IPS-18c (cell line): ENCODE measurements around the gene WDR82.

Experiments used
- H3K4me3 ChIP-seq: 2 replicates; pipeline ENCODE4 v1.7.0; 2013; ENCODE audit warnings: low read depth, mild to moderate bottlenecking, low read length, moderate library complexity; ENCODE audit not compliant: insufficient read depth
- H3K9me3 ChIP-seq: one replicate; pipeline ENCODE4 v1.6.1; 2013; ENCODE audit warnings: mild to moderate bottlenecking, low read length, moderate library complexity; ENCODE audit not compliant: control insufficient read depth, insufficient read depth

Gene WDR82

GRCh38 chr3:52237006-52237656 is 41.3 kb downstream of the WDR82 start:
- H3K9me3 ChIP-seq = no peaks in the 10 kb centered on the region
- peak overlapping the region; percentile 99; the same call in 1 of the 2 replicates for H3K4me3 ChIP-seq

- Histone ChIP-seq H3K4me3 (no peak overlapping the region), H3K9me3 (no peaks in the 10 kb centered on the region)
Measured at GRCh38 chr3:52236424-52236886, 42.0 kb downstream of the WDR82 start.

- H3K9me3 ChIP-seq = no peaks in the 10 kb centered on the region
- H3K4me3 ChIP-seq = no peak overlapping the region
Measured at GRCh38 chr3:52234516-52235447, 43.7 kb downstream of the WDR82 start.

GRCh38 chr3:52233968-52234367 is 44.5 kb downstream of the WDR82 start:
- Histone ChIP-seq H3K9me3 (no peaks in the 10 kb centered on the region), H3K4me3 (no peak overlapping the region)

GRCh38 chr3:52233108-52233591 is 45.3 kb downstream of the WDR82 start:
- no peak overlapping the region for H3K4me3 ChIP-seq
- no peaks in the 10 kb centered on the region for H3K9me3 ChIP-seq

GRCh38 chr3:52232279-52233107 is 46.0 kb downstream of the WDR82 start:
- H3K9me3 ChIP-seq = no peaks in the 10 kb centered on the region
- H3K4me3 ChIP-seq = no peak overlapping the region

GRCh38 chr3:52231502-52232278 is 46.8 kb downstream of the WDR82 start:
- Histone ChIP-seq H3K4me3 (no peak overlapping the region), H3K9me3 (no peaks in the 10 kb centered on the region)

- Histone ChIP-seq H3K4me3 (no peak overlapping the region), H3K9me3 (no peaks in the 10 kb centered on the region)
Measured at GRCh38 chr3:52230889-52231499, 47.5 kb downstream of the WDR82 start.

GRCh38 chr3:52230461-52230860 is 48.0 kb downstream of the WDR82 start:
- Histone ChIP-seq H3K9me3 (no peaks in the 10 kb centered on the region), H3K4me3 (no peak overlapping the region)

GRCh38 chr3:52229656-52230055 is 48.8 kb downstream of the WDR82 start:
- Histone ChIP-seq H3K4me3 (no peak overlapping the region), H3K9me3 (no peaks in the 10 kb centered on the region)

GRCh38 chr3:52228751-52229291 is 49.6 kb downstream of the WDR82 start:
- H3K9me3 ChIP-seq = no peaks in the 10 kb centered on the region

GRCh38 chr3:52228266-52228665 is 50.2 kb downstream of the WDR82 start:
- Histone ChIP-seq H3K9me3 (no peaks in the 10 kb centered on the region), H3K4me3 (no peak overlapping the region)

More at GRCh38 chr3:52228751-52229291, 49.6 kb downstream of the WDR82 start:
- no peak overlapping the region for H3K4me3 ChIP-seq

GRCh38 chr3:52227766-52228165 is 50.7 kb downstream of the WDR82 start:
- H3K4me3 ChIP-seq = no peak overlapping the region
- H3K9me3 ChIP-seq = peaks cover 2% of the 10 kb centered on the region

GRCh38 chr3:52227117-52227516 is 51.3 kb downstream of the WDR82 start:
- Histone ChIP-seq H3K9me3 (peaks cover 2% of the 10 kb centered on the region), H3K4me3 (no peak overlapping the region)

GRCh38 chr3:52226229-52226817 is 52.1 kb downstream of the WDR82 start:
- no peak overlapping the region for H3K4me3 ChIP-seq
- H3K9me3 ChIP-seq = peaks cover 2% of the 10 kb centered on the region
